ENCODE results near the gene RSPH4A. TPM values are rescaled to one million over a fixed set of nuclear protein-coding genes. Genes with fewer than 3 reads are reported as not detected.

RSPH4A gene
- total and polyA plus RNA-seq, 9 of the 15 experiments (the other 6 are each of a cell fraction or from before 2014, with no cell fraction given): 0.04 to 0.30 (median 0.11) TPM

DNA sequence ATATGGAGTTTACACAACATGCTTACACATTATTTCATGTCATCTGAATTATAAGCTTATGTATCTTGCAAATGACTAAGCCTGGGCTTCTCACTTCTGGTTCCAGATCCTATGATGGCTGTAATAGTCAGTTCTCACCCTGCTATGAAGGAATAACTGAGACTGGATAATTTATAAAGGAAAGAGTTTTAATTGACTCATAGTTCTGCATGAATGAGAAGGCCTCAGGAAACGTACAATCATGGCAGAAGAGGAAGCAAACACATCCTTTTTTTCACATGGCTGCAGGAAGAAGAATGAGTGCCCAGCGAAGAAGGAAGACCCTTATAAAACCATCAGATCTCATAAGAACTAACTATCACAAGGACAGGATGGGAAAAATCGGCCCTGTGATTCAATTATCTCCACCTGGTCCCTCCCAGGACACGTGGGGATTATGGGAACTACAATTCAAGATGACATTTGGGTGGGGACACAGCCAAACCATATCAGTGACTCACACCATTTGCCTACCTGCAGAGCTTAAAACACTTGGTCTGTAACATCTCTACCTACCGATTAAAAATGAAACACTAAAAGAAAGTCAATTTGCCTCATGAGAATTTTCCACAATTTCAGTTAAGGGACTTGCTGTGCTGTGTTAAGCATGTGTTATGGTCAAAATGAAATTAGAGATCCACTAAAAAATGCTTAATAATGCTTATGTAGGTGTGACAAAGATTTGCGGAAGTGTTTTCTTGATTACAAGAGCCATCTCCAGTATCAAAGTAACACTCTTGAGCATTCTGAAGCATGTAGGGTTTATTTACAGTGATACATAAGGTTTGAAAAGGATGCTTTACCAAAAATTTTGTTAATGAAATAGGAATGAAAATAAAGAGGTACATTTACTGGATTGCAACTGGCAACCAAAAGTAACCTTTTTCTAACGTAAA lies 47.2 kb upstream of the RSPH4A start:
- no TSS peak for BruUV-seq (replicated peaks)
- ChIA-PET CTCF (ENCODE audit: low intra/inter-chr PET ratio) (no interaction called here), POLR2A (interaction anchor here (1.0 kb wide), 1 partner anchor 18 kb away, joined by 3 read pairs; no protein-coding TSS in a partner anchor)
- WGBS (ENCODE audit: insufficient coverage, low coverage, missing lambda C conversion rate): 12% methylated on average over 7 of the region's 7 CpGs
- peaks cover 8% of the 10 kb centered on the region; the same call in 2 of the 3 replicates for H3K36me3 ChIP-seq (ENCODE audit: control insufficient read depth, insufficient read depth, low read length)
- no peak for ATAC-seq
- peak in 1 of 4 experiments; percentile 39 for DNase-seq (ENCODE audit: extremely low read depth in 1 of 4, low spot score in 3 of 4)
- H4K20me1 ChIP-seq (replicated peaks; ENCODE audit: control insufficient read depth, insufficient read depth, low read length): no peaks in the 10 kb centered on the region
- H3K27me3 ChIP-seq (ENCODE audit: control insufficient read depth in 2 of 2, insufficient read depth in 2 of 2, low read length in 2 of 2): no peaks in the 10 kb centered on the region
- H3K9me3 ChIP-seq (replicated peaks; ENCODE audit: control insufficient read depth, insufficient read depth, low read depth, low read length): no peaks in the 10 kb centered on the region
- peaks cover 5 to 22% of the 10 kb centered on the region in 2 experiments for H3K4me1 ChIP-seq (replicated peaks in 1 of 2; ENCODE audit: control insufficient read depth in 2 of 2, insufficient read depth in 2 of 2, low read length in 2 of 2)
- no peak overlapping the region for H3K9ac ChIP-seq (ENCODE audit: insufficient read depth in 1 of 2, low read depth in 2 of 2, low read length in 2 of 2)
- FAIRE-seq: peak; percentile 55
- H3K27ac ChIP-seq (ENCODE audit: extremely low read depth, low read depth, low read length): no peak overlapping the region
- in situ Hi-C loops (cut with MboI): no loop called here
- H3K4me2 ChIP-seq (ENCODE audit: insufficient read depth, low read length): peak overlapping the region; percentile 36; the same call in 1 of the 2 replicates
- peaks cover 42% of the 10 kb centered on the region for H3K79me2 ChIP-seq (ENCODE audit: control insufficient read depth, insufficient read depth, low read length)
- no peaks in the 10 kb centered on the region for H3K9me1 ChIP-seq (ENCODE audit: control insufficient read depth, insufficient read depth, low read length)
- H2AFZ ChIP-seq (ENCODE audit: low read depth, low read length): no peak overlapping the region
- intact Hi-C loops (cut with micrococcal nuclease): no loop called here
- no peak overlapping the region for H3K4me3 ChIP-seq
- TF ChIP-seq SIN3B (IDR thresholded peaks at IDR 0.05; ENCODE audit: low read depth) (no peak), MEIS2 (IDR thresholded peaks at IDR 0.05; ENCODE audit: partially characterized antibody) (peak; percentile 65), SREBF1 (IDR thresholded peaks at IDR 0.05; ENCODE audit: borderline replicate concordance, low read depth, low read length) (no peak), ZSCAN29 (IDR thresholded peaks at IDR 0.05) (no peak), EP300 (IDR thresholded peaks at IDR 0.05; ENCODE audit: low read length) (peak; percentile 30; the same call in 1 of the 2 replicates), CTBP1 (IDR thresholded peaks at IDR 0.05; ENCODE audit: borderline replicate concordance) (peak; percentile 64; the same call in 1 of the 2 replicates), ARID1B (IDR thresholded peaks at IDR 0.05) (peak; percentile 29; the same call in 1 of the 2 replicates), ZNF197 (CRISPR knock-in tag; IDR thresholded peaks at IDR 0.05; ENCODE audit: low read depth) (no peak)
- TF ChIP-seq, protein P1, sequence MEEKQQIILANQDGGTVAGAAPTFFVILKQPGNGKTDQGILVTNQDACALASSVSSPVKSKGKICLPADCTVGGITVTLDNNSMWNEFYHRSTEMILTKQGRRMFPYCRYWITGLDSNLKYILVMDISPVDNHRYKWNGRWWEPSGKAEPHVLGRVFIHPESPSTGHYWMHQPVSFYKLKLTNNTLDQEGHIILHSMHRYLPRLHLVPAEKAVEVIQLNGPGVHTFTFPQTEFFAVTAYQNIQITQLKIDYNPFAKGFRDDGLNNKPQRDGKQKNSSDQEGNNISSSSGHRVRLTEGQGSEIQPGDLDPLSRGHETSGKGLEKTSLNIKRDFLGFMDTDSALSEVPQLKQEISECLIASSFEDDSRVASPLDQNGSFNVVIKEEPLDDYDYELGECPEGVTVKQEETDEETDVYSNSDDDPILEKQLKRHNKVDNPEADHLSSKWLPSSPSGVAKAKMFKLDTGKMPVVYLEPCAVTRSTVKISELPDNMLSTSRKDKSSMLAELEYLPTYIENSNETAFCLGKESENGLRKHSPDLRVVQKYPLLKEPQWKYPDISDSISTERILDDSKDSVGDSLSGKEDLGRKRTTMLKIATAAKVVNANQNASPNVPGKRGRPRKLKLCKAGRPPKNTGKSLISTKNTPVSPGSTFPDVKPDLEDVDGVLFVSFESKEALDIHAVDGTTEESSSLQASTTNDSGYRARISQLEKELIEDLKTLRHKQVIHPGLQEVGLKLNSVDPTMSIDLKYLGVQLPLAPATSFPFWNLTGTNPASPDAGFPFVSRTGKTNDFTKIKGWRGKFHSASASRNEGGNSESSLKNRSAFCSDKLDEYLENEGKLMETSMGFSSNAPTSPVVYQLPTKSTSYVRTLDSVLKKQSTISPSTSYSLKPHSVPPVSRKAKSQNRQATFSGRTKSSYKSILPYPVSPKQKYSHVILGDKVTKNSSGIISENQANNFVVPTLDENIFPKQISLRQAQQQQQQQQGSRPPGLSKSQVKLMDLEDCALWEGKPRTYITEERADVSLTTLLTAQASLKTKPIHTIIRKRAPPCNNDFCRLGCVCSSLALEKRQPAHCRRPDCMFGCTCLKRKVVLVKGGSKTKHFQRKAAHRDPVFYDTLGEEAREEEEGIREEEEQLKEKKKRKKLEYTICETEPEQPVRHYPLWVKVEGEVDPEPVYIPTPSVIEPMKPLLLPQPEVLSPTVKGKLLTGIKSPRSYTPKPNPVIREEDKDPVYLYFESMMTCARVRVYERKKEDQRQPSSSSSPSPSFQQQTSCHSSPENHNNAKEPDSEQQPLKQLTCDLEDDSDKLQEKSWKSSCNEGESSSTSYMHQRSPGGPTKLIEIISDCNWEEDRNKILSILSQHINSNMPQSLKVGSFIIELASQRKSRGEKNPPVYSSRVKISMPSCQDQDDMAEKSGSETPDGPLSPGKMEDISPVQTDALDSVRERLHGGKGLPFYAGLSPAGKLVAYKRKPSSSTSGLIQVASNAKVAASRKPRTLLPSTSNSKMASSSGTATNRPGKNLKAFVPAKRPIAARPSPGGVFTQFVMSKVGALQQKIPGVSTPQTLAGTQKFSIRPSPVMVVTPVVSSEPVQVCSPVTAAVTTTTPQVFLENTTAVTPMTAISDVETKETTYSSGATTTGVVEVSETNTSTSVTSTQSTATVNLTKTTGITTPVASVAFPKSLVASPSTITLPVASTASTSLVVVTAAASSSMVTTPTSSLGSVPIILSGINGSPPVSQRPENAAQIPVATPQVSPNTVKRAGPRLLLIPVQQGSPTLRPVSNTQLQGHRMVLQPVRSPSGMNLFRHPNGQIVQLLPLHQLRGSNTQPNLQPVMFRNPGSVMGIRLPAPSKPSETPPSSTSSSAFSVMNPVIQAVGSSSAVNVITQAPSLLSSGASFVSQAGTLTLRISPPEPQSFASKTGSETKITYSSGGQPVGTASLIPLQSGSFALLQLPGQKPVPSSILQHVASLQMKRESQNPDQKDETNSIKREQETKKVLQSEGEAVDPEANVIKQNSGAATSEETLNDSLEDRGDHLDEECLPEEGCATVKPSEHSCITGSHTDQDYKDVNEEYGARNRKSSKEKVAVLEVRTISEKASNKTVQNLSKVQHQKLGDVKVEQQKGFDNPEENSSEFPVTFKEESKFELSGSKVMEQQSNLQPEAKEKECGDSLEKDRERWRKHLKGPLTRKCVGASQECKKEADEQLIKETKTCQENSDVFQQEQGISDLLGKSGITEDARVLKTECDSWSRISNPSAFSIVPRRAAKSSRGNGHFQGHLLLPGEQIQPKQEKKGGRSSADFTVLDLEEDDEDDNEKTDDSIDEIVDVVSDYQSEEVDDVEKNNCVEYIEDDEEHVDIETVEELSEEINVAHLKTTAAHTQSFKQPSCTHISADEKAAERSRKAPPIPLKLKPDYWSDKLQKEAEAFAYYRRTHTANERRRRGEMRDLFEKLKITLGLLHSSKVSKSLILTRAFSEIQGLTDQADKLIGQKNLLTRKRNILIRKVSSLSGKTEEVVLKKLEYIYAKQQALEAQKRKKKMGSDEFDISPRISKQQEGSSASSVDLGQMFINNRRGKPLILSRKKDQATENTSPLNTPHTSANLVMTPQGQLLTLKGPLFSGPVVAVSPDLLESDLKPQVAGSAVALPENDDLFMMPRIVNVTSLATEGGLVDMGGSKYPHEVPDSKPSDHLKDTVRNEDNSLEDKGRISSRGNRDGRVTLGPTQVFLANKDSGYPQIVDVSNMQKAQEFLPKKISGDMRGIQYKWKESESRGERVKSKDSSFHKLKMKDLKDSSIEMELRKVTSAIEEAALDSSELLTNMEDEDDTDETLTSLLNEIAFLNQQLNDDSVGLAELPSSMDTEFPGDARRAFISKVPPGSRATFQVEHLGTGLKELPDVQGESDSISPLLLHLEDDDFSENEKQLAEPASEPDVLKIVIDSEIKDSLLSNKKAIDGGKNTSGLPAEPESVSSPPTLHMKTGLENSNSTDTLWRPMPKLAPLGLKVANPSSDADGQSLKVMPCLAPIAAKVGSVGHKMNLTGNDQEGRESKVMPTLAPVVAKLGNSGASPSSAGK (IDR thresholded peaks at IDR 0.05): no peak

Measured in K562 (cell line).